T-helper 17 cell (primary cell): ENCODE measurements around the gene SGO1. TPM values are rescaled to one million over a fixed set of nuclear protein-coding genes. Genes with fewer than 3 reads are reported as not detected.

Experiments
- ATAC-seq: fragments of 150-1000 bp; cut with Tn5 transposase; 2 replicates; pipeline ENCODE4 v1.10.0; 2021; ENCODE audit warnings: mild to moderate bottlenecking, moderate library complexity
- DNase-seq, 3 donors: peaks; one replicate each; pipeline versions ENCODE4 v3.0.0 to v3.0.0-alpha.2; 2020 to 2021
- H3K9me3 ChIP-seq: one replicate; pipeline ENCODE4 v1.7.0; 2013; ENCODE audit warnings: low read length, mild to moderate bottlenecking; ENCODE audit not compliant: control insufficient read depth, poor library complexity, severe bottlenecking
- H3K27ac Mint-ChIP-seq: one replicate; pipeline ENCODE4 v1.8.0; 2022; ENCODE audit warnings: mild to moderate bottlenecking, moderate library complexity, mixed read lengths
- H3K27me3 Mint-ChIP-seq: one replicate; pipeline ENCODE4 v1.8.0; 2022; ENCODE audit warnings: mixed read lengths
- H3K36me3 Mint-ChIP-seq: one replicate; pipeline ENCODE4 v1.8.0; 2022; ENCODE audit warnings: low read depth, mixed read lengths
- H3K4me1 Mint-ChIP-seq: one replicate; pipeline ENCODE4 v1.8.0; 2022; ENCODE audit warnings: mild to moderate bottlenecking, mixed read lengths
- H3K4me3 Mint-ChIP-seq: one replicate; pipeline ENCODE4 v1.8.0; 2022; ENCODE audit warnings: mild to moderate bottlenecking, moderate library complexity, mixed read lengths
- total RNA-seq, 4 donors: library from RNA in 2 of 4; stranded (reverse) in 2 of 4; gene quantifications; one replicate each; pipeline ENCODE4 v1.2.3 and lab custom pipeline; 2022 to 2026

Gene SGO1
- total RNA-seq, 2 donors from 2014 or later, result 1.0 to 1.5 TPM

DNA sequence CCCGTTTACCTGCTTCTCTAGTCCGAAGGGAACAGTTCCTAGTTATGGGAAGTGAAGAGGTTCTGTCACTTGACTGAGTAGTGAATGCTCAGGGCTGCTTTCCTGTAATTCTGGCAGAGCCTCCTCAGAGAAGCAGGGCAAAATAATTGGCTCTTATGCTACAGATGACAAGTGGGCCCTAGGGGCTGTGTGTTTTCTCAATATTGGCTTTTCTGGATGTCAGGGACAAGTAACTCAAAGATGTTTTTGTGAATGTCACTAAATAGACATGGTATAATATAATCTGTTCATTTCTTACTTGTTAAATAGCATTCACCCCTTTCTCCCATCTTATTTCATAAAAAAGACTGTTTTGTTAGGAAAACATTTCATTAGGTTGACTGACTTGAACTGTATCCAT, 40.1 kb downstream of the SGO1 start:
- H3K9me3 ChIP-seq, result no peaks in the 10 kb centered on the region
- H3K36me3 Mint-ChIP-seq, result peaks cover 12% of the 10 kb centered on the region
- H3K27ac Mint-ChIP-seq, result no peak overlapping the region
- H3K4me3 Mint-ChIP-seq, result no peak overlapping the region
- ATAC-seq (no peak), DNase-seq (no peak)
- H3K4me1 Mint-ChIP-seq, result peaks cover 11% of the 10 kb centered on the region
- no peaks in the 10 kb centered on the region for H3K27me3 Mint-ChIP-seq

DNA sequence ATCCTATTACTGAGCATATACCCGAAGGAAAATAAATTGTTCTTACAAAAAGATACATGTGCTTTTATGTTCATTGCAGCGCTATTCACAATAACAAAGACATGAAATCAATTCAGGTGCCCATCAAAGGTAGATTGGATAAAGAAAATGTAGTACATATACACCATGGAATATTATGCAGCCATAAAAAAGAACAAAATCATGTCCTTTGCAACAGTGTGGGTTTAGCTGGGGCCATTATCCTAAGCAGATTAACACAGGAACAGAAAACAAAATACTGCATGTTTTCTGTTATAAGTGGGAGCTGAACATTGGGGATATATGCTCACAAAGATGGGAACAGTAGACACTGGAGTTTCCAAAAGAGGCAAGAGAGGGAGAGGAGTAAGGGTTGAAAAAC, 42.5 kb downstream of the SGO1 start:
- Mint-ChIP-seq H3K27ac (peak overlapping the region; percentile 6), H3K36me3 (peaks cover 13% of the 10 kb centered on the region), H3K4me1 (peaks cover 7% of the 10 kb centered on the region), H3K27me3 (no peaks in the 10 kb centered on the region), H3K4me3 (no peak overlapping the region)
- ATAC-seq (no peak), DNase-seq (no peak)
- no peaks in the 10 kb centered on the region for H3K9me3 ChIP-seq

DNA sequence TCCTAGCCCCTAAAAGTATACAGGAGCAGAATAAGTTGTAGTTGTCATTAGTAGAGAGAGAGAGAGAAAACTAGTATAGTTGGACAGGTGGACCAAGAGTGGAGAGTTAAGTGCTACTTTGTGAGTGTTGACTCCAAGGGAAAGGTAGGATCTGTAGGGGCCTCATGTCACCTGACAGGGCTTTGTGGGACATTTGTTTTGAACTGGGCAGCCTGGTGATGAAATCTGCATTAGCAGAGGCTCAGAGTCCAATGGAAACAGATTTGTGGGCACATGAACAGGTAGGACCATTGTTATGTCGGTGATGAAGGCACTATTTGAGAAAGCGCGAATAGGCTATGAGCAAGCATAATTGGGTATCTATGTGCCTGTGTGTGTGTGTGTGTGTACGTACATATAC, 43.5 kb downstream of the SGO1 start:
- no peak overlapping the region for H3K27ac Mint-ChIP-seq
- ATAC-seq, result no peak
- H3K9me3 ChIP-seq, result no peaks in the 10 kb centered on the region
- H3K27me3 Mint-ChIP-seq, result no peaks in the 10 kb centered on the region
- H3K4me3 Mint-ChIP-seq, result no peak overlapping the region
- H3K4me1 Mint-ChIP-seq, result peaks cover 3% of the 10 kb centered on the region
- no peak for DNase-seq
- H3K36me3 Mint-ChIP-seq, result peaks cover 13% of the 10 kb centered on the region

DNA sequence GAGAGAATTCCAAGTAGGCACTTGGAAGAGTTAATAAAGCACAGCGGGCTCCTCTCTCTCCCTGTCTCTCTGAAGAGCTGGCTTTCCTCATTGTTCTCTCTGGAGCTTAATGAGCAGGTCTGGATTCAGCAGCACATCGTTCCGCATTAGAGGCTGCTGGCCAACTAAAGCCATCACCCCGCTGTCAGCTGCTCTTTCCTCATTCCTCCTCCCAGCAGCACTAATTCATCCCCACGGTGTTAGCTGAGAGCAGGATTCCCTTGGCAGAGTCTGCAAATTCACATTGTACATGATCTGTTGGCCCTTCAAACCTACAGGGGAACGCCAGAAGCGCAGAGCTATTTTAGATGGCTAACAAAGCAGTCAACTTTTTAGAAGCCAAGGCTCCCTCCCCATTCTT, 44.2 kb downstream of the SGO1 start:
- Mint-ChIP-seq H3K27ac (peak overlapping the region; percentile 39), H3K4me3 (no peak overlapping the region), H3K27me3 (no peaks in the 10 kb centered on the region), H3K4me1 (peaks cover 5% of the 10 kb centered on the region), H3K36me3 (peaks cover 14% of the 10 kb centered on the region)
- DNase-seq (no peak), ATAC-seq (no peak)
- H3K9me3 ChIP-seq, result no peaks in the 10 kb centered on the region

DNA sequence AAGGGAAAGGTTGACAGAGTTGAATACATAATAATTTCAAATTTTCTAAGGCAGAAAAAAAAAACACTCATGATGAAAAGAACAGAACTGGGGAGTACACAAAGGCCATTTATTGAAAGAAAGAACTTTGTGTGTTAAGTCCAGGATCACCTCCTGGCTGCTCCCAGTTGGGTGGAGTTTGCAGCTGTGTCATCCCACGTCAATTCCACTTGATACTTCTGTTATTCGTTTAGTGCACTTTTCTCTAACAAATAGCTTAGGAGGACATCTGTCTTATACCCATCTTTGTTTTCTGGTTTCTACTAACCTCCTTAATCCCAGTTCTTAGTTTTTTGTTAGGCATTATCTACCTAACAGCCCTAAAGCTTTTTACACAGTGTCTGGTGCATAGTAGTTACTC, 44.7 kb downstream of the SGO1 start:
- no peak overlapping the region for H3K4me3 Mint-ChIP-seq
- peak overlapping the region; percentile 39 for H3K27ac Mint-ChIP-seq
- no peak for DNase-seq

DNA sequence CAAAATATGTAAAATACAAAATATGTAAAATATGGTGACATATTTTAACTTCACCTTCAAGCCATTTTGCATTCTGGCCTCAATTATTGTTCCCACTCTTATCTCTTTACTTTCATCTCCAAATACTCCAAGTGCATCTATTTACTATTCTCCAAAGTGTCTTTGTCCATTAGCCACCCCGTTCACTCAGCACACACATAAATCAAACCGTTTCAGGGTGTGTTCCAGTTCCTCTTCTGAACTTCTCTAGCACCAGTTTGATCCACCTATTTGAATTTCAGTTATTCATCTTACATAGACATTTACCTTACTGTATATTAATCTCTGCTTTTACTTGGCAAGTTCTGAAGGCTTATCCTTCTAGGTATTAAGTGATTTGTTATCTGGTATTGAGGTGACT, 45.1 kb downstream of the SGO1 start:
- Mint-ChIP-seq H3K27ac (peak overlapping the region; percentile 45), H3K4me1 (peaks cover 4% of the 10 kb centered on the region), H3K36me3 (peaks cover 16% of the 10 kb centered on the region), H3K4me3 (no peak overlapping the region), H3K27me3 (no peaks in the 10 kb centered on the region)
- ATAC-seq (no peak), DNase-seq (no peak)
- no peaks in the 10 kb centered on the region for H3K9me3 ChIP-seq

More for the DNA sequence above, 44.7 kb downstream of the SGO1 start:
- H3K9me3 ChIP-seq, result no peaks in the 10 kb centered on the region
- Mint-ChIP-seq H3K4me1 (peaks cover 4% of the 10 kb centered on the region), H3K27me3 (no peaks in the 10 kb centered on the region), H3K36me3 (peaks cover 16% of the 10 kb centered on the region)
- no peak for ATAC-seq

DNA sequence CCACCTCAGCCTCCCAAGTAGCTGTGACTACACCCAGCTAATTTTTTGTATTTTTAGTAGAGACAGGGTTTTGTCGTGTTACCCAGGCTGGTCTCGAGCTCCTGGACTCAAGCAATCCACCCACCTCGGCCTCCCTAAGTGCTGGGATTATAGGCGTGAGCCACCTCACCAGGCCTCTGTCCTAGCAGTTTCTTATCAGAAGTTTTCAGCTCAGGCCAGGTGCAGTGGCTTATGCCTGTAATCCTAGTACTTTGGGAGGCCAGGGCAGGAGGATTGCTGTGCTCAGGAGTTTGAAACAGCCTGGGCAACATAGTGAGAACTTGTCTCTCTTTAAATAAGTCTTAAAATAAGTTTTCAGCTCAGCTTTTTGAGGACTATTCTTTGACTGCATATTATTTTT, 48.4 kb downstream of the SGO1 start:
- H3K27ac Mint-ChIP-seq, result peak overlapping the region; percentile 29
- DNase-seq, result no peak
- H3K4me3 Mint-ChIP-seq, result no peak overlapping the region
- ATAC-seq, result no peak
- no peaks in the 10 kb centered on the region for H3K9me3 ChIP-seq
- no peaks in the 10 kb centered on the region for H3K27me3 Mint-ChIP-seq
- peaks cover 14% of the 10 kb centered on the region for H3K36me3 Mint-ChIP-seq
- peaks cover 8% of the 10 kb centered on the region for H3K4me1 Mint-ChIP-seq

DNA sequence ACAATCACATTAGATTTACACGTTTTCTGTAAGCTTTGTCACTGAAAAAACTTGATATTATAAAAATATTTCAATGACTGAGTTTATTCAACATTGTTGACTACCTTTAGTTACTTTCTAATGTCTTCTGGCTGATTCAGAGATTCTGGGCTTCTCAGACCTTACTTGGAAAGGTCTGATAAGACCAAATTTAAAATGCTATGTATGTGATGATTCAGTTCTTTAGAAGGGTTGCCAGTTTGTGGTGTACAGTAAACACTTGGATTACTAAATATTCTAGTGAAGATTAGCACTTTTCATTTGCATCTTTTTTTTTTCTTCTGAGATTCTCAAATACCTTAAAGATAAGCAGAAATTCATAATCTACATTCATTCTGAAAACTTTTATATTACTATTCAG, 49.8 kb downstream of the SGO1 start:
- no peak overlapping the region for H3K4me3 Mint-ChIP-seq
- DNase-seq (no peak), ATAC-seq (no peak)
- no peak overlapping the region for H3K27ac Mint-ChIP-seq
- H3K36me3 Mint-ChIP-seq, result peaks cover 12% of the 10 kb centered on the region
- peaks cover 9% of the 10 kb centered on the region for H3K4me1 Mint-ChIP-seq
- H3K9me3 ChIP-seq, result no peaks in the 10 kb centered on the region
- H3K27me3 Mint-ChIP-seq, result no peaks in the 10 kb centered on the region

DNA sequence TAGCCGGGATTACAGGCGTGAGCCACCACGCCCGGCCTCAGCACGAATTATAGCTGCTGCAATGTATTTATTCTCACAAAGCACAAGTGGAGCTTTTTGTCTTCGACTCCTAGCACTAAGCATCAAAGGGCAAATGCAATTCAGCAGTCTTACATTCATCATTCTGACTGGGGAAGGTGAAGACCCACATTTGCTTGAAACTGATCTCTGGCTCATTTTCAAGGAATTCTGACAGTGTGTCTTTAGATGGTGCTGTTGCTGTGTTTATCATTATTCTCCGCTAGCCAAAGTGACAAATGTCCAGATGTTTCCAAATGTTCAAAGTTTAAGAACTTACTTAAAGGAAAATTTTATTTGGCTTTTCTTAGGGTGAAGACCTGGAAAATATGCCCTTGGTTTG, 55.9 kb downstream of the SGO1 start:
- Mint-ChIP-seq H3K27me3 (no peaks in the 10 kb centered on the region), H3K4me1 (peaks cover 21% of the 10 kb centered on the region), H3K36me3 (peaks cover 18% of the 10 kb centered on the region), H3K27ac (peak overlapping the region; percentile 56), H3K4me3 (no peak overlapping the region)
- ATAC-seq, result no peak
- H3K9me3 ChIP-seq, result no peaks in the 10 kb centered on the region
- DNase-seq, result no peak

DNA sequence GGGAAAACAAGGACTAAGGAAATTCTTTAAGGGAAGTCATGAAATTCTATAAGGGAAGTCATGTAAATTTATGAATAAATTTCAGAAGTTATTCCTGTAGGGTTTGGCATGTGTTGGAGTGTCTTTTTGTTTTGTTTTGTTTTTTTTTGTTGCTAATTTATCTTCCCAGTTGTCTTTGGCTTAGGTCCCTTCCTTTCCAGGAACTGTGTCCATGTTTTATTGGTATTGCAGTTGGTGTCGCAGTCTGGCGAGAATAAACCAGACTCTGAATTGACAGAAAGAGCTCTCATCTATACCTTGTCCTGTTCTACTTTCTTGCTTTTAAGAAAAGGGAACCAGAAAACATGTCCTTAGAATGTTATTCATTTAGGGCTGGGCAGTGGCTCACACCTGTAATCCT, 57.6 kb downstream of the SGO1 start:
- no peak overlapping the region for H3K27ac Mint-ChIP-seq
- ATAC-seq, result no peak
- H3K4me3 Mint-ChIP-seq, result no peak overlapping the region
- no peaks in the 10 kb centered on the region for H3K27me3 Mint-ChIP-seq
- no peaks in the 10 kb centered on the region for H3K9me3 ChIP-seq
- H3K36me3 Mint-ChIP-seq, result peaks cover 16% of the 10 kb centered on the region
- DNase-seq, result no peak
- peaks cover 16% of the 10 kb centered on the region for H3K4me1 Mint-ChIP-seq

DNA sequence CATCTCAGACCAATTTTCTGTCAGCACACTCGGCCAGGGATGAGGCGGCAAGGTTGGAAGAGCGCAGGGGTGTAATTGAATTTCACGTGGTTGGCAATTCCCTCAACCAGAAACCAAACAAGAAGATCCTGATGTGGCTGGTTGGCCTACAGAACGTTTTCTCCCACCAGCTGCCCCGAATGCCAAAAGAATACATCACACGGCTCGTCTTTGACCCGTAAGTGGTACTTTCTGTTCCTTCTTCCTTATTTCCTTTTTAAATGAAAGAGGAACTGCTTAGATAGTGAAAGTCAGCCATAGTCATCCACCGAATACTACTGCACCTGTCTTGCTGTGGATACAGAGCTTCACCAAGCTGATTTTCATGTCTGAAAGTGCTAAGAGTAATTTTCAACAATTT, 60.1 kb downstream of the SGO1 start:
- peak overlapping the region; percentile 66 for H3K27ac Mint-ChIP-seq

DNA sequence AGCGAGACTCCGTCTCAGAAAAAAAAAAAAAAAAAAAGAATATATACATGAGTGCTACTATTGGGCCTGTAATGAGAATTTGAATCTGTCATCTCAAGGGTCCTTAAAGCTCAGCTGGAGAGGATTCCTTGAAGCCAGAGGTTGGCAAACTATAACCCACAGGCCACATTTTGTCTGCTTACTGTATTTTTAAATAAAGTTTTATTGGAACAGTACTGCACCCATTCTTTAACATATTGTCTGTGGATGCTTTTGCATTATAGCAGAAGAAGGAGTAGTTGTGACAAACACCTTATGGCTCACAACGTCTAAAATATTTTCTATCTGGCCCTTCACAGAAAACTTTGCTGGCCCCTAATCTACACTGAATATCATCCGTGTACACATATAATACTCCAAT, 60.7 kb downstream of the SGO1 start:
- DNase-seq (no peak), ATAC-seq (no peak)
- no peaks in the 10 kb centered on the region for H3K27me3 Mint-ChIP-seq
- H3K36me3 Mint-ChIP-seq, result peaks cover 15% of the 10 kb centered on the region
- H3K4me1 Mint-ChIP-seq, result peaks cover 13% of the 10 kb centered on the region
- no peak overlapping the region for H3K27ac Mint-ChIP-seq
- no peak overlapping the region for H3K4me3 Mint-ChIP-seq
- no peaks in the 10 kb centered on the region for H3K9me3 ChIP-seq

More for the DNA sequence above, 60.1 kb downstream of the SGO1 start:
- no peaks in the 10 kb centered on the region for H3K9me3 ChIP-seq
- Mint-ChIP-seq H3K27me3 (no peaks in the 10 kb centered on the region), H3K4me3 (no peak overlapping the region), H3K36me3 (peaks cover 19% of the 10 kb centered on the region), H3K4me1 (peaks cover 16% of the 10 kb centered on the region)
- peak; percentile 76 for ATAC-seq
- no peak for DNase-seq

DNA sequence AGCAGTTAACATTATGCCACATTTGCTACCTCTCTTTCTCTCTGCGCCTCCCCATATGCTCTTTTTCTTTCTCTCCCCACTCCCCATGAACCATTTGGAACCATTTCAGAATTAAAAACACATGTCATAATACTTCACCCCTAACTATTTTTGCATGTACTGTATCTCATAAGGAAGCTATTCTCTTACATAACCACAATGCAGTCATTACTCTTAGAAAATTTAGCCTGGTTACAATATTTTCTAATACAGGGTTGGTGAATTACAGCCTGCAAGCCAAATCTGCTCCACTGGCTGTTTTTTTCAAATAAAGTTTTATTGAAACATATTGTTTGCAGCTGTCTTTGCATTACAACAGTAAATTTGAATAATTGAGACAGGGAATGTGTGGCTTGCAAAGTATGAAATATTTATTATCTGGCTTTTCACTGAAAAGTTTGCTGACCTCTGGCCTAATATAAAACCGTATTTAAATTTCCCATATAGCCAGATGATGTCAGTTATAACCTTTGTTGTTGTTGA, 62.8 kb downstream of the SGO1 start:
- no peak for ATAC-seq

DNA sequence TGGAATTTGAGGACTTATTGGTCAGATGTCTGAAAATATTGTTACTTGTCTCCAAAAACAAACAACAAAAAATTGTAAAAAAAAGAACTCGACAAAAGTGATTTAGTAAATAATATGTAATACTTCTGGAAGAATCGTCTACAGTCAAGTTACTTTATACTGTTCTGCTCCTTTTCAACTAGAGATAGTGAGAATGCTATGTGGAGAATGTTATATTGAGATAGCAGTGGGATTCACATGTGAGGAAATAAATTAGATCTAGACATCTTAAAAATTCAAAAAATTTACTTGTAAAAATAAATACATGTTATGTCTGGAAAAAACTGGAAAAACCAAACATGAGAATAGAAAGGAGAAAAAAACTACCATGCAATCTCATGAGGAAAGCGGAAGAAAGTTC, 64.9 kb downstream of the SGO1 start:
- peaks cover 8% of the 10 kb centered on the region for H3K4me1 Mint-ChIP-seq
- H3K9me3 ChIP-seq, result no peaks in the 10 kb centered on the region
- no peaks in the 10 kb centered on the region for H3K27me3 Mint-ChIP-seq
- no peak for ATAC-seq
- no peak for DNase-seq
- no peak overlapping the region for H3K27ac Mint-ChIP-seq
- H3K4me3 Mint-ChIP-seq, result no peak overlapping the region
- H3K36me3 Mint-ChIP-seq, result peaks cover 15% of the 10 kb centered on the region

More for the DNA sequence above, 62.8 kb downstream of the SGO1 start:
- no peaks in the 10 kb centered on the region for H3K9me3 ChIP-seq
- Mint-ChIP-seq H3K36me3 (peaks cover 15% of the 10 kb centered on the region), H3K27ac (peak overlapping the region; percentile 61), H3K4me1 (peaks cover 11% of the 10 kb centered on the region), H3K4me3 (no peak overlapping the region), H3K27me3 (no peaks in the 10 kb centered on the region)
- DNase-seq, result no peak
